Mesenchymal stem cell (in vitro differentiated cells and primary cell): ENCODE data around the gene PMPCB.
"Not testable (repeated sequence)": the region's sequence is repeated elsewhere in the genome, so short reads cannot be mapped to it uniquely, and the experiment has no call there.

Experiments used
- DNase-seq: peaks from one replicate; pipeline ENCODE4 v3.0.0-alpha.2; 2013
- H2AFZ ChIP-seq: one replicate; pipeline ENCODE4 v1.6.1; 2013; ENCODE audit warnings: low read depth, mild to moderate bottlenecking, control low read depth, inconsistent platforms, low read length, moderate library complexity
- H2AK5ac ChIP-seq: 2 replicates; pipeline ENCODE4 v1.6.1; 2013; ENCODE audit warnings: low read length, moderate library complexity, mild to moderate bottlenecking, inconsistent platforms; ENCODE audit not compliant: severe bottlenecking
- H2BK120ac ChIP-seq: one replicate; pipeline ENCODE4 v1.6.1; 2013; ENCODE audit warnings: low read depth, mild to moderate bottlenecking, inconsistent platforms, low read length, moderate library complexity
- H2BK12ac ChIP-seq, 2 experiments: one replicate each; pipeline ENCODE4 v1.6.1; 2013; ENCODE audit warnings: inconsistent platforms in 2 of 2, low read length in 2 of 2, mild to moderate bottlenecking in 2 of 2, moderate library complexity in 2 of 2, control low read depth in 1 of 2
- H2BK15ac ChIP-seq: one replicate; pipeline ENCODE4 v1.6.1; 2013; ENCODE audit warnings: mild to moderate bottlenecking, low read depth, inconsistent platforms; ENCODE audit not compliant: poor library complexity, severe bottlenecking
- H2BK5ac ChIP-seq: 2 replicates; pipeline ENCODE4 v1.6.1; 2013; ENCODE audit warnings: low read depth, mild to moderate bottlenecking, low read length, control low read depth, inconsistent platforms; ENCODE audit not compliant: poor library complexity, severe bottlenecking
- H3K14ac ChIP-seq, 2 experiments: one replicate each; pipeline ENCODE4 v1.6.1; 2013; ENCODE audit warnings: inconsistent platforms in 2 of 2, low read length in 2 of 2, control low read depth in 1 of 2, mild to moderate bottlenecking in 1 of 2, moderate library complexity in 1 of 2
- H3K18ac ChIP-seq, 2 experiments: one replicate each; pipeline ENCODE4 v1.6.1; 2013; ENCODE audit warnings: inconsistent platforms in 2 of 2, low read length in 2 of 2, control low read depth in 1 of 2, low read depth in 1 of 2, mild to moderate bottlenecking in 1 of 2
- H3K23ac ChIP-seq, 2 experiments: one replicate each; pipeline ENCODE4 v1.6.1; 2013; ENCODE audit warnings: inconsistent platforms in 2 of 2, low read length in 2 of 2, mild to moderate bottlenecking in 2 of 2, moderate library complexity in 2 of 2, control low read depth in 1 of 2
- H3K27ac ChIP-seq: 2 replicates; pipeline ENCODE4 v1.5.1; 2013; ENCODE audit warnings: mild to moderate bottlenecking, moderate library complexity, low read length, control low read depth, inconsistent platforms; ENCODE audit not compliant: poor library complexity, severe bottlenecking
- H3K27me3 ChIP-seq, 2 experiments: 2 replicates each; pipeline versions ENCODE4 v1.6.1 to v1.7.0; 2013; ENCODE audit warnings: low read length in 2 of 2, mild to moderate bottlenecking in 2 of 2, moderate library complexity in 2 of 2, control low read depth in 1 of 2, inconsistent platforms in 1 of 2; ENCODE audit not compliant: control insufficient read depth in 1 of 2, insufficient read depth in 1 of 2
- H3K36me3 ChIP-seq, 2 experiments: 2 replicates each; pipeline versions ENCODE4 v1.6.1 to v1.7.0; 2013; ENCODE audit warnings: low read length in 2 of 2, control low read depth in 1 of 2, inconsistent platforms in 1 of 2, low read depth in 1 of 2, mild to moderate bottlenecking in 1 of 2; ENCODE audit not compliant: insufficient read depth in 2 of 2, control insufficient read depth in 1 of 2
- H3K4ac ChIP-seq, 2 experiments: one replicate each; pipeline ENCODE4 v1.6.1; 2013; ENCODE audit warnings: inconsistent platforms in 2 of 2, low read length in 2 of 2, mild to moderate bottlenecking in 2 of 2, moderate library complexity in 2 of 2, control low read depth in 1 of 2, low read depth in 1 of 2
- H3K4me1 ChIP-seq: 2 replicates; pipeline ENCODE4 v1.6.1; 2013; ENCODE audit warnings: low read depth, low read length, control low read depth; ENCODE audit not compliant: control insufficient read depth, insufficient read depth
- H3K4me2 ChIP-seq: 2 replicates; pipeline ENCODE4 v1.6.1; 2013; ENCODE audit warnings: low read length, mild to moderate bottlenecking, inconsistent platforms; ENCODE audit not compliant: poor library complexity, severe bottlenecking
- H3K4me3 ChIP-seq, 2 experiments: 2 replicates each; pipeline versions ENCODE4 v1.5.1 to v1.7.0; 2013; ENCODE audit warnings: low read length in 2 of 2, mild to moderate bottlenecking in 2 of 2, control low read depth in 1 of 2, low read depth in 1 of 2; ENCODE audit not compliant: insufficient read depth in 1 of 2
- H3K79me1 ChIP-seq: replicated peaks from 2 replicates; pipeline ENCODE4 v1.6.1; 2013; ENCODE audit warnings: mild to moderate bottlenecking, control low read depth, low read length, inconsistent platforms; ENCODE audit not compliant: poor library complexity, severe bottlenecking
- H3K9ac ChIP-seq: 2 replicates; pipeline ENCODE4 v1.7.0; 2013; ENCODE audit warnings: mild to moderate bottlenecking, low read length, moderate library complexity
- H3K9me3 ChIP-seq: 2 replicates; pipeline ENCODE4 v1.7.0; 2013; ENCODE audit warnings: mild to moderate bottlenecking, low read length; ENCODE audit not compliant: control insufficient read depth
- H4K8ac ChIP-seq: one replicate; pipeline ENCODE4 v1.6.1; 2013; ENCODE audit warnings: inconsistent platforms, mild to moderate bottlenecking, low read length, moderate library complexity
- H4K91ac ChIP-seq: one replicate; pipeline ENCODE4 v1.6.1; 2013; ENCODE audit warnings: mild to moderate bottlenecking, low read length, inconsistent platforms
- WGBS: methylation state at CpG from one replicate; pipeline ENCODE4 v1.1.7; 2013; ENCODE audit warnings: mixed read lengths; 5-methylcytosine and 5-hydroxymethylcytosine counted together

Gene PMPCB

GRCh38 chr7:103279963-103280802 lies 17.1 kb upstream of the PMPCB start:
- Histone ChIP-seq H2AFZ (peak overlapping the region; percentile 66), H3K4me3 (peak overlapping the region; percentile 54 to 83), H4K8ac (peak overlapping the region; percentile 36), H3K4me2 (peak overlapping the region; percentile 85), H3K9ac (peak overlapping the region; percentile 86)
- H4K91ac ChIP-seq, H3K27ac ChIP-seq, H2BK12ac ChIP-seq, H2BK15ac ChIP-seq, H3K14ac ChIP-seq, H2AK5ac ChIP-seq, H3K27me3 ChIP-seq, H3K9me3 ChIP-seq, H2BK5ac ChIP-seq, H3K4me1 ChIP-seq, H3K23ac ChIP-seq, H3K79me1 ChIP-seq, H3K18ac ChIP-seq, H2BK120ac ChIP-seq, H3K4ac ChIP-seq, H3K36me3 ChIP-seq: not testable (repeated sequence)
- WGBS: 1% methylated on average over 67 of the region's 71 CpGs
- DNase-seq: peak; percentile 66

- H3K18ac ChIP-seq, H3K23ac ChIP-seq, H2BK5ac ChIP-seq, H4K8ac ChIP-seq, H2BK15ac ChIP-seq, H3K14ac ChIP-seq, H3K27ac ChIP-seq, H4K91ac ChIP-seq, H3K9me3 ChIP-seq, H3K79me1 ChIP-seq, H3K4me1 ChIP-seq, H2AK5ac ChIP-seq, H3K4ac ChIP-seq, DNase-seq, H3K36me3 ChIP-seq, H2BK120ac ChIP-seq, H3K27me3 ChIP-seq, H2BK12ac ChIP-seq: not testable (repeated sequence)
- Histone ChIP-seq H3K4me2 (peak overlapping the region; percentile 85), H2AFZ (peak overlapping the region; percentile 56), H3K4me3 (peak overlapping the region; percentile 54 to 83), H3K9ac (peak overlapping the region; percentile 86)
- 3% methylated on average over 23 of the region's 25 CpGs for WGBS
These were observed 16.5 kb upstream of the PMPCB start for GRCh38 chr7:103280803-103281155.

GRCh38 chr7:103282802-103283427 lies 14.3 kb upstream of the PMPCB start:
- not testable (repeated sequence) for H3K4me1 ChIP-seq, H2BK15ac ChIP-seq, H3K4ac ChIP-seq, H3K14ac ChIP-seq, H3K18ac ChIP-seq, H4K8ac ChIP-seq, H3K4me3 ChIP-seq, H3K9me3 ChIP-seq, H3K4me2 ChIP-seq, H2BK5ac ChIP-seq, H3K27me3 ChIP-seq, H3K9ac ChIP-seq, H2AK5ac ChIP-seq, H4K91ac ChIP-seq, H2AFZ ChIP-seq, H3K79me1 ChIP-seq, H3K36me3 ChIP-seq, H3K23ac ChIP-seq, H3K27ac ChIP-seq, H2BK12ac ChIP-seq, DNase-seq, H2BK120ac ChIP-seq
- WGBS: 0% methylated on average over 1 of the region's 3 CpGs

GRCh38 chr7:103292122-103292521 lies 5.1 kb upstream of the PMPCB start:
- Histone ChIP-seq H3K27me3 (peaks cover 3 to 8% of the 10 kb centered on the region in 2 experiments), H3K9ac (no peak overlapping the region), H2BK12ac (no peak overlapping the region), H3K4ac (no peak overlapping the region), H3K79me1 (no peaks in the 10 kb centered on the region), H3K14ac (no peak overlapping the region), H3K4me3 (no peak overlapping the region), H3K4me2 (no peak overlapping the region), H4K8ac (no peak overlapping the region), H4K91ac (no peak overlapping the region), H3K23ac (no peak overlapping the region), H2AFZ (no peak overlapping the region), H3K27ac (no peak overlapping the region), H2BK120ac (no peak overlapping the region), H3K18ac (no peak overlapping the region), H3K4me1 (no peaks in the 10 kb centered on the region), H2BK5ac (no peak overlapping the region), H3K9me3 (no peaks in the 10 kb centered on the region), H2BK15ac (no peak overlapping the region), H2AK5ac (no peak overlapping the region), H3K36me3 (no peaks in the 10 kb centered on the region)
- no peak for DNase-seq
- 83% methylated on average over 2 of the region's 3 CpGs for WGBS
